A549 (cell line): ENCODE data around the gene UMODL1. TPM values are rescaled to one million over a fixed set of nuclear protein-coding genes. Genes with fewer than 3 reads are reported as not detected.

ENCODE experiments used
- ATAC-seq, 2 experiments: fragments of 200-7000 bp in 1 of 2; fragments of >200 bp in 1 of 2; cut with Nextera tagmentation in 1 of 2; cut with Tn5 transposase in 1 of 2; 3 replicates each; pipeline versions ENCODE4 v1.8.0 to v1.9.1; 2018 to 2020; ENCODE audit warnings: mild to moderate bottlenecking in 1 of 2, moderate library complexity in 1 of 2
- CTCF ChIA-PET: fragments of 300-600 bp; sonication (Branson Sonifier 250); formaldehyde crosslinking; extraction: SDS; loops from one replicate; lab custom pipeline; 2021; ENCODE audit warnings: antibody characterized with exemption, inconsistent platforms; lab: Yijun Ruan, JAX
- POLR2A ChIA-PET: fragments of 350-600 bp; formaldehyde crosslinking; extraction: SDS; loops from one replicate; lab custom pipeline; 2021; ENCODE audit warnings: antibody characterized with exemption, inconsistent platforms; lab: Yijun Ruan, JAX
- DNase-seq, 2 experiments: peaks; one replicate each; pipeline versions ENCODE4 v3.0.0 to v3.0.0-alpha.2; 2011 to 2016; ENCODE audit warnings: low read depth in 1 of 2, low spot score in 1 of 2
- FAIRE-seq: peaks from 2 replicates; lab custom pipeline; 2011; peaks lifted over from hg19 to GRCh38; lab: Jason Lieb, UNC
- H3K27ac ChIP-seq, 2 experiments: fragments of >200 bp; sonication (Bioruptor Twin); formaldehyde crosslinking; 3 replicates each; pipeline ENCODE4 v1.5.1; 2016 to 2017
- H3K4me1 ChIP-seq: fragments of >200 bp; sonication (Bioruptor Twin); formaldehyde crosslinking; 3 replicates; pipeline ENCODE4 v1.6.1; 2016
- H3K4me2 ChIP-seq: fragments of >200 bp; sonication (Bioruptor Twin); formaldehyde crosslinking; 3 replicates; pipeline ENCODE4 v1.6.1; 2016
- H3K4me3 ChIP-seq: fragments of >200 bp; sonication (Bioruptor Twin); formaldehyde crosslinking; 3 replicates; pipeline ENCODE4 v1.5.1; 2016
- H3K9me3 ChIP-seq: fragments of >200 bp; sonication (Bioruptor Twin); formaldehyde crosslinking; 3 replicates; pipeline ENCODE4 v1.6.1; 2016
- CBX2 ChIP-seq: fragments of 200-600 bp; sonication (generic); IDR thresholded peaks from 2 replicates; pipeline ENCODE4 v1.6.1; 2016; ENCODE audit warnings: low read depth, mild to moderate bottlenecking, borderline replicate concordance
- EHMT2 ChIP-seq: fragments of 200-600 bp; sonication (generic); IDR thresholded peaks from 2 replicates; pipeline ENCODE4 v1.6.1; 2016; ENCODE audit warnings: antibody characterized with exemption, low read depth, mild to moderate bottlenecking, moderate library complexity
- EP300 ChIP-seq, 2 experiments: fragments of >200 bp; sonication (Bioruptor Twin); formaldehyde crosslinking; IDR thresholded peaks; 2 replicates in 1 of 2; 3 replicates in 1 of 2; pipeline ENCODE4 v1.6.1; 2016 to 2017
- FOSL2 ChIP-seq, 2 experiments: fragments of 450-650 bp in 1 of 2; fragments of >200 bp in 1 of 2; sonication (Bioruptor Twin) in 1 of 2; formaldehyde crosslinking; IDR thresholded peaks; 2 replicates each; pipeline versions ENCODE4 v1.5.0 to v1.6.1; 2016 to 2020; ENCODE audit warnings: mild to moderate bottlenecking in 1 of 2, moderate library complexity in 1 of 2
- FOXS1 ChIP-seq: fragments of 250-450 bp; sonication (Bioruptor Pico); IDR thresholded peaks from 2 replicates; pipeline ENCODE4 v1.5.0; 2020; ENCODE audit warnings: mild to moderate bottlenecking, moderate library complexity
- HDAC2 ChIP-seq: fragments of 200-600 bp; sonication (generic); IDR thresholded peaks from 2 replicates; pipeline ENCODE4 v1.6.1; 2016
- HEYL ChIP-seq: fragments of 250-450 bp; sonication (Bioruptor Pico); IDR thresholded peaks from 2 replicates; pipeline ENCODE4 v1.8.0; 2021; ENCODE audit warnings: mild to moderate bottlenecking, moderate library complexity
- HOXB5 ChIP-seq: fragments of 250-450 bp; sonication (Bioruptor Pico); IDR thresholded peaks from 2 replicates; pipeline ENCODE4 v1.5.0; 2020; ENCODE audit warnings: mild to moderate bottlenecking, moderate library complexity
- JUNB ChIP-seq: fragments of >200 bp; sonication (Bioruptor Twin); formaldehyde crosslinking; IDR thresholded peaks from 2 replicates; pipeline ENCODE4 v1.6.1; 2016
- KDM1A ChIP-seq: fragments of 200-600 bp; sonication (generic); IDR thresholded peaks from 2 replicates; pipeline ENCODE4 v1.6.1; 2016; ENCODE audit warnings: low read depth, mild to moderate bottlenecking
- MAZ ChIP-seq: fragments of 150-350 bp; IDR thresholded peaks from 2 replicates; pipeline ENCODE4 v1.6.1; 2014; ENCODE audit warnings: antibody characterized with exemption, low read depth, low read length, borderline replicate concordance
- NFE2L2 ChIP-seq: fragments of 150-350 bp; conservative IDR thresholded peaks from 2 replicates; pipeline ENCODE4 v1.6.1; 2014; ENCODE audit warnings: low read length
- RNF2 ChIP-seq: fragments of 200-600 bp; sonication (generic); IDR thresholded peaks from 2 replicates; pipeline ENCODE4 v1.6.1; 2016; ENCODE audit warnings: low read depth, mild to moderate bottlenecking, antibody characterized with exemption, moderate library complexity, borderline replicate concordance
- TP53 ChIP-seq: fragments of 250-450 bp; sonication (Bioruptor Pico); IDR thresholded peaks from 2 replicates; pipeline ENCODE4 v1.5.0; 2021; ENCODE audit warnings: mild to moderate bottlenecking, moderate library complexity
- ZFP36 ChIP-seq: fragments of 450-650 bp; IDR thresholded peaks from 2 replicates; pipeline ENCODE4 v1.6.1; 2014; ENCODE audit warnings: borderline replicate concordance; ENCODE audit not compliant: partially characterized antibody
- WGBS: methylation state at CpG from one replicate; pipeline ENCODE4 v1.1.6; 2017; ENCODE audit errors: missing lambda C conversion rate; 5-methylcytosine and 5-hydroxymethylcytosine counted together
- polyA plus RNA-seq, 4 experiments: library from polyadenylated mRNA; depleted of rRNA in 3 of 4; stranded (reverse); fragments of >200 nt; fragmentation: RNase III in 1 of 4; extraction: RNeasy Plus Mini Kit Qiagen cat#74134 plus additional on column Dnase treatment in 1 of 4; gene quantifications; 2 replicates in 3 of 4; 3 replicates in 1 of 4; pipeline ENCODE4 v1.2.3, GENCODE V29; 2011 to 2017
- TF ChIP-seq, protein P1 (sequence below): fragments of 250-450 bp; sonication (Bioruptor Pico); IDR thresholded peaks from 2 replicates; pipeline ENCODE4 v1.5.0; 2020; ENCODE audit warnings: low read depth, mild to moderate bottlenecking, moderate library complexity
- TF ChIP-seq, protein P2 (sequence below): fragments of 200-600 bp; sonication (generic); IDR thresholded peaks from 2 replicates; pipeline ENCODE4 v1.6.1; 2016; ENCODE audit warnings: antibody characterized with exemption, mild to moderate bottlenecking, moderate library complexity

UMODL1 gene
- polyA plus RNA-seq, 2 of the 4 experiments (the other 2 are of a cell fraction) = not detected

DNA sequence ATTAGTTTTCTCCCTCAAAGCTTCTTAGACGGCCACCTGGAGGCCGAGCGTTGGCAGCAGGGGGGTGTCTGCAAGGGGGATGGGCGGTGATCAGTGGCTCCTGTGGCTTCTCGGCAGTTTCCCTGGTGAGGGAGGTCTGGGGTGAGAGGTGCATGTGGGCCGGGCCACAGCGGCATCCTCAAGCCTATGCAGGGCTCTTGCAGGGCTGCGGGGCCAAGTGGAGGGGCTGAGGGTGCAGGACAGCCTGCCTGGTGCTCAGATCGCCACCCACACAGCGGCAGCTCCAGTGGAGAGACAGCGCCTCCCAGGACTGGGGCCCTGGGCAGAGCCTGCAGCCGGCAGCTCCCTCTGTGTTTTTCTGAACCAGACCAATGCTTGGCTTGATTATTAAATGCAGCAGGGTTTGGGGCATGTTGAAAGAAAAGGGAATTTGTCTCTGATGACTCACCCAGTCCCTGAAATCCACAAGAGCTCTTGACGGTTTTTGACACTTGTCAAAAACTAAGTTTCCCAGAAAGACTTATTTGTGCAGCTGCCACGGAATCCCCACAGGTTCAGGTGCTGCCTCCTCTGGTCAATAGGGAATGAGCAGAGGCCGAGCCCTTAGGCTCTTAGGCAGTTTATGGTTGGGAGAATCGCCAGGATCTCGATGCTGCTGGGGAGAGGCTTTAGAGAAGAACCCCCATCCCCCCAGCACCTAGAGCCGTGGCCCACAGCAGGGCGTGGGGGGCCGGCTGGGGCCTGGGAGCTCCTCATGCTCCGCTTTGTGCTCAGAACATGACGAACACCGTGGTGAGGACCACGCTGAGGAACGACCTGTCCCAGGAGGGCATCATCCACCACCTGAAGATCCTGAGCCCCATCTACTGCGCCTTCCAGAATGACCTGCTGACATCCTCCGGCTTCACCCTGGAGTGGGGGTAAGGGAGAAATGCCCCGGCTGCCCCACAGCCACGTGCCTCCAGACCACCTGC lies 54.7 kb downstream of the UMODL1 start:
- 37% methylated on average over 12 of the region's 29 CpGs for WGBS
- ATAC-seq (peak; percentile 67 to 83), FAIRE-seq (no peak), DNase-seq (peak in 1 of 2 experiments; percentile 27)
- TF ChIP-seq HOXB5 = no peak
- no peak for TF ChIP-seq FOSL2 (IDR thresholded peaks at IDR 0.05)
- peak; percentile 8; the same call in 1 of the 2 replicates for TF ChIP-seq FOSL2 (CRISPR knock-in tag; IDR thresholded peaks at IDR 0.05)
- no peak overlapping the region for H3K27ac ChIP-seq
- H3K4me2 ChIP-seq = no peak overlapping the region
- H3K9me3 ChIP-seq = no peaks in the 10 kb centered on the region
- H3K4me3 ChIP-seq = no peak overlapping the region
- CTCF ChIA-PET = interaction anchor here (0.7 to 6.1 kb wide), 4 partner anchors 10 to 19 kb away, joined by 3 to 45 read pairs (median 4); no protein-coding TSS in a partner anchor
- POLR2A ChIA-PET = no interaction called here
- no peaks in the 10 kb centered on the region for H3K4me1 ChIP-seq

DNA sequence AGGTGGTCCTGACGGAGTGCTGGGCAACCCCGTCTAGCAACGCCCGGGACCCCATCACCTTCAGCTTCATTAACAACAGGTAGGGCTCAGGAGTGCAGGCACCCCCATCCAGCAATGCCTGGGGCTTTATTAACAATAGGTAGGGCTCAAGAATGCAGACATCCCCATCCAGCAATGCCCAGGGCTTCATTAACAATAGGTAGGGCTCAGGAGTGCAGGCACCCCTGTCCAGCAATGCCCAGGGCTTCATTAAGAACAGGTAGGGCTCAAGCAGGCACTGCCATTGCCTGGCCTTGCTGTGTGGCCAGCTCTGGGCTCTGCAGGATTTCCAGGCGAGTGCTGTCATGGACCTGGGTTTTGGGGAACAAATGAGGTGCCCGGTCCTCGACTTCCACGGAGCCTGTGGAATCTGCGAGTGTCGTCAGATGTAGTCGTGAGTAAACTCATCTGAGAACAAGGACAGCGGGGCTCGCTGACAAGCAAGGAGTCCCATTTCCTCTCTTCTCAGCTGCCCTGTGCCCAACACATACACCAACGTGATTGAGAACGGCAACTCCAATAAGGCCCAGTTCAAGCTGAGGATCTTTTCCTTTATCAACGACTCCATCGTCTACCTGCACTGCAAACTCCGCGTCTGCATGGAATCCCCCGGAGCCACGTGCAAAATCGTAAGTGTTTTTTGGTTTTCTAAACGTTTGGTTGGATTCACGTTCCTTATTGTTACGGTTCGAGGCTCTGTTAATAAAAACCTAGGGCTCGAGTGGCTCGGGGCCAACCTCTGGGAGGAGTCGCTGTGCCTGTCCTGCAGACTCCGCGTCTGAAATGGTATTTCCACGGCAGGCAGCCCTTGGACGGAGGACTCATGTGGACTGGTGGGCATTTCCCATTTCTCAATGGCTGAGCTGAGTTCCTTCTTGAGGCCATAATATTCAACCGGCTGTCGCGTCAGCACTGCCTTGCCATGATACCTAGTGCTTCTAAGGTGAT lies 56.3 kb downstream of the UMODL1 start:
- Histone ChIP-seq H3K9me3 (no peaks in the 10 kb centered on the region), H3K27ac (no peak overlapping the region), H3K4me1 (no peaks in the 10 kb centered on the region), H3K4me2 (no peak overlapping the region), H3K4me3 (no peak overlapping the region)
- FAIRE-seq (no peak), DNase-seq (no peak), ATAC-seq (no peak)
- ChIA-PET CTCF (interaction anchor here (1.8 to 6.1 kb wide), 2 partner anchors 12 to 311 kb away, joined by 6 to 45 read pairs; no protein-coding TSS in a partner anchor), POLR2A (no interaction called here)
- 68% methylated on average over 36 of the region's 36 CpGs for WGBS
- TF ChIP-seq JUNB (no peak), RNF2 (no peak), HEYL (CRISPR knock-in tag) (no peak), MAZ (no peak), FOXS1 (CRISPR knock-in tag) (no peak), ZFP36 (no peak), EP300 (IDR thresholded peaks at IDR 0.05) (no peak), KDM1A (no peak), TP53 (CRISPR knock-in tag) (no peak), CBX2 (no peak), EHMT2 (no peak), NFE2L2 (no peak), HDAC2 (no peak)
- TF ChIP-seq, protein P1, sequence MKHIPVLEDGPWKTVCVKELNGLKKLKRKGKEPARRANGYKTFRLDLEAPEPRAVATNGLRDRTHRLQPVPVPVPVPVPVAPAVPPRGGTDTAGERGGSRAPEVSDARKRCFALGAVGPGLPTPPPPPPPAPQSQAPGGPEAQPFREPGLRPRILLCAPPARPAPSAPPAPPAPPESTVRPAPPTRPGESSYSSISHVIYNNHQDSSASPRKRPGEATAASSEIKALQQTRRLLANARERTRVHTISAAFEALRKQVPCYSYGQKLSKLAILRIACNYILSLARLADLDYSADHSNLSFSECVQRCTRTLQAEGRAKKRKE (CRISPR knock-in tag) = no peak
- TF ChIP-seq, protein P2, sequence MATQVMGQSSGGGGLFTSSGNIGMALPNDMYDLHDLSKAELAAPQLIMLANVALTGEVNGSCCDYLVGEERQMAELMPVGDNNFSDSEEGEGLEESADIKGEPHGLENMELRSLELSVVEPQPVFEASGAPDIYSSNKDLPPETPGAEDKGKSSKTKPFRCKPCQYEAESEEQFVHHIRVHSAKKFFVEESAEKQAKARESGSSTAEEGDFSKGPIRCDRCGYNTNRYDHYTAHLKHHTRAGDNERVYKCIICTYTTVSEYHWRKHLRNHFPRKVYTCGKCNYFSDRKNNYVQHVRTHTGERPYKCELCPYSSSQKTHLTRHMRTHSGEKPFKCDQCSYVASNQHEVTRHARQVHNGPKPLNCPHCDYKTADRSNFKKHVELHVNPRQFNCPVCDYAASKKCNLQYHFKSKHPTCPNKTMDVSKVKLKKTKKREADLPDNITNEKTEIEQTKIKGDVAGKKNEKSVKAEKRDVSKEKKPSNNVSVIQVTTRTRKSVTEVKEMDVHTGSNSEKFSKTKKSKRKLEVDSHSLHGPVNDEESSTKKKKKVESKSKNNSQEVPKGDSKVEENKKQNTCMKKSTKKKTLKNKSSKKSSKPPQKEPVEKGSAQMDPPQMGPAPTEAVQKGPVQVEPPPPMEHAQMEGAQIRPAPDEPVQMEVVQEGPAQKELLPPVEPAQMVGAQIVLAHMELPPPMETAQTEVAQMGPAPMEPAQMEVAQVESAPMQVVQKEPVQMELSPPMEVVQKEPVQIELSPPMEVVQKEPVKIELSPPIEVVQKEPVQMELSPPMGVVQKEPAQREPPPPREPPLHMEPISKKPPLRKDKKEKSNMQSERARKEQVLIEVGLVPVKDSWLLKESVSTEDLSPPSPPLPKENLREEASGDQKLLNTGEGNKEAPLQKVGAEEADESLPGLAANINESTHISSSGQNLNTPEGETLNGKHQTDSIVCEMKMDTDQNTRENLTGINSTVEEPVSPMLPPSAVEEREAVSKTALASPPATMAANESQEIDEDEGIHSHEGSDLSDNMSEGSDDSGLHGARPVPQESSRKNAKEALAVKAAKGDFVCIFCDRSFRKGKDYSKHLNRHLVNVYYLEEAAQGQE = no peak
